DMS114 treated with DMSO at 0.1 percent for 48 hours (cell line): ENCODE data around the gene LDLRAD4.

ENCODE experiments used
- DNase-seq: peaks from one replicate; lab custom pipeline; 2025; ENCODE audit not compliant: unreplicated experiment; lab: John Stamatoyannopoulos, UW

LDLRAD4 gene

DNA sequence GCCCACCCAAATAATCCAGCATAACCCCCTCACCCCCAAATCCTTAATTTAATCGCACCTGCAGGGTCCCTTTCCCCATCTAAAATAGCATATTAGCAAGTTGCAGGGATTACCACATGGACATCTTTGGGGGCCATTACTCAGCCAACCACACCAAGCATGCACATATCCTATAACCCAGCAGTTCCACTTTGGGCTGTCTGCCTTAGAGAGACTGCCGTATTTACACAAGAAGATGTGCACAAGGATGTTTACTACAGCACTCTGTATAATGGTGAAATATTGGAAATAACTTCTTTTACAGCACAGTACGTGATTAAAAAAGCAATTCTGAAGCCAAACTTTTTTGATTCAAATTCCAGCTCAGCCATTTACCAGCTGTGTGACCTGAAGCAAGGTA is 17.3 kb upstream of the LDLRAD4 start:
- no peak for DNase-seq

DNA sequence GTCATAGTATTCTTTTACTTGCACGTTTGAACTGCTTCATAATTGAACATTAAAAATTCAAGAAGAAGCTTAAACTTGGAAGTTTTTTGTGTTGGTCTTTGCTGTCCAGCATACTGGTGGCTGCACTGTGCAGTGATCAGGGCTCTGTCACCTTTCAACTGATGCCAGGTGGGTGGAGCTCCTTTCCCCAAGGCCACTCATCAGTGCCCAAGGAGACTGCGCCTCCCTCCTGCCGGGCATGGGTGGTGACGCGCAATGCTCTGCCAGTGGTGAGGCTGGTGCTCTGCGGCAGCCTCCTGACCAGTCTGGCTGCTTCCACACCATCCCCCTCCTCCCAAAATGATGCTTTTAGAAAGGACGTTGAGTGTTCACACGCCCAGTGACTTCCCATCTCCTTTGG is 16.0 kb upstream of the LDLRAD4 start:
- no peak for DNase-seq

DNA sequence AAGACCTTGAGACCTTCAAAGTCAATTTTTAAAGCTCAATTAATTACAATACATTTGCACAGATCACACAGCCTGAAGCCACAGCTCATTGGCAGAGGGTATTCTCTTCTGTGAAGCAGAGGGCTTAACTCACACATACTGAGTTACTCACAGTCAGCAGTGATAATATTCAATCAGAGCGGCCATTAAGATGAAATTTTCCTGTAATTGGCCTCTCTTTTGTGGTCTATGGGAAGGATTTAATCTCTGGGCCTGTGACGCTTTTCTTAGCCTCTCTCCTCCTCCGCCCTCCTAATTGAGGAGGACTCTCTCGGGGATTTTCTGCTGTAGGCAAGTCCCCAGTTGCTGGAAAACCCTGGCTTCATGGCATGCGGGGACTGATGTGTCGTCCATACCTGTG is 12.3 kb upstream of the LDLRAD4 start:
- no peak for DNase-seq

DNA sequence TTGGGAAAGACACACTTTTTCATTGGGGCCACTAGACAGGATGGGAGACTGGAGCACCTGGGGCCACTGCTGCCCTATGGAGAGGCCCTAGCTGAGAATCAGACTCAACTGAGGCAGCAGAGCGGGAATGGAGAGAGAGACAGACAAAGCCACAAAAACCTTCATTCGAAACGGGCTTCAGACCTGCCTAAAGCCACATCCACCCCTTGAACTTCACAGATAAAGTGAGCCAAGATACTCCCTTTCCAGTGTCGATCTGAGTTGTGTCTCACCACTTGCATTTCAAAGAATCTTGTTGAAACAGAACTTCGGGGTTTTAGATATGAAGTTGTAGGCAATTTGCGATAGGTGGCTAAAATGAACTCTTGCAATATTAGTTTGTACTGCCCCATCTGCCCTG is 11.3 kb upstream of the LDLRAD4 start:
- no peak for DNase-seq

DNA sequence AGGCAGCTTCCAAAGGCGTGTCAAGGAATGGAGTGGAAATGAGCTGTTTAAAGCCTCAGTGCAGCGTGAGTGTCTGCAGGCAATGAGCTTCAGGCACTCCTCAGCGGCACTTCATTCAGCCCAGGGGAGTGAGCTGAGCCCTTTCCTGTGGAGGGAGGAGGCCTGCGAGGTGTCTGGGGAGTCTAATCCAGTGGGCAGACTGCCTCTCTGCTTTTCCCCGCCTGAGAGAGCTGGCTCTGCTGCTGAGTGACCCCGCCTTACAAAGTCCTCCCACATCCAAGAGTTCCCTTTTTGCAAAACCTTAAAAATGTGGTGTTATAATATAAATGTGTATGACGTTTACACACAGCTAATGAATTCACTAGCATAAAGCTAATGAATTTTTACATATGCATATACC is 7.0 kb upstream of the LDLRAD4 start:
- DNase-seq: no peak

DNA sequence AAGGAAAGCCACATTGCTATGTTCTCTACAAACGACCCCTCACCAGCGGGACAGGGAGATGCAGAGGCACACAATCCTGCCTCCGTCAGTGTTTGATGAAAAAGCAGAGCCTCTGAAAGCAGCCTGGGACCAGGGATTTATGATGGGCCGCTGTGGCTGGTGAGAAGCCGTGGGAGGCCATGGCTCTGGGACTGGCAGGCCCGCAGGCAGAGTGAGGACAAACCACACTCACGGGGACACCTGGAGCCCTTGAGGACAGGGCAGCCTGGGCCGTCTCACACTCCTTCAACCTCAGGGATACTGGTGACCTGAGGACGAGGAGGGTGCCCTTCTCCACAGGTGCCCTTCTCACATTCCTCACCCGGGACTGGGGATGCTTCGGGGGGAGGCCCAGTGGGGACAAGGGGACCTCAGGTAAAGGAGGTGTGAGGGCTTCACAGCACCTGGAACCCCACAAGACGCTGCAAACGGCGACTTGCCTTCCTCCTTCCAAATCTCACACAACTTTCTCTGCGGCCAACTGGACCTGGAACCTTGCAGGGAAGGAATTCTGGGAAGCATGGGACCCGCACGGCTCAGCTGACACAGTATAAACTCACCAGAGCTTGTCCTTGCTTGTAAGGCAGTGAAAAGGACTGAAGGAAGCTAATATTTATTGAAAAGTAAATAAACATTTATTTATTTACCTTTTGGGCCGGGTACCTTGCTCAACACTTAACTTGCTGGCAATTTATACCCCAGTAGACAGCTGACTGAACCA is 5.3 kb upstream of the LDLRAD4 start:
- DNase-seq: no peak

DNA sequence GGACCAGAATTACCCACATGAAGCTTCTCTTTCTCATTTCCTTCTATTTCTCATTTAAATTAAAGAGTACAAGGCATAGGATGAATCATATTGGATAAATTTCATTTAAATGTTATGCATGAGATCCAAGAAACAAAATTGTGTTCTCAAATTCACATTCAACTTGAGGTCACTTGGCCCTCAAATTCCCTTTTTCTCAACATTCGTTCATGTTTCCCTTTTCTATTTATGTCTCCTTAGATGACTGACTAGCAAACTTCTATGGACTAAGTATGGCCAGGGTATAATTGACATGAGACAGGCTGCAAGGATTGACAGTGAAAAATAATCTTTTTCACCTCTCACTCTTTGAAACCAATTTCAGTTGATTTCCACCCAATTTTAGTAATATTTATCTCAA is 4.0 kb upstream of the LDLRAD4 start:
- no peak for DNase-seq

DNA sequence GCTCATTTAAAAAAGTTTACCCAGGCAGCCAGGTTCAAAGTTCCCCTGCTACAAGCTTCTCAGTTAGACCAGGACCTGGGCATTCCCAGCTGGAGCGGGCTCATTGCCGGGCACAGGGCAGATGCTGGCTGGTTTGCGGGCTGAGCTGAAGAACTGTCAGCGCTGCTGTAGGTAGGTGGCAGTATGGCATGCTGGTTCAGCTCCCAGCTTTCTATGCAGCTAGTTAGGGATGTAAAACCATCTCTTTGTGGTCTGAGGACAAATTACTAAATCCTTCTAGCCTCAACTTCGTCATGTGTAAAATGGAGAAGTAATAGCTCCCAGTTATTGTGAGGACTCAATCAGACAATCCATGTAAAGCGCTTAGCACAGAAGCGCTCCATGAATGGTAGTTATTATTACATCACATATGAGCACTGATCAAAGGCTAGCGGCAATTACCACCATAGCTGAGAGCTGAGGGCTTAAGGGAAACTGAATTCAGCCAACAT is 2.4 kb upstream of the LDLRAD4 start:
- DNase-seq: peak; percentile 43

DNA sequence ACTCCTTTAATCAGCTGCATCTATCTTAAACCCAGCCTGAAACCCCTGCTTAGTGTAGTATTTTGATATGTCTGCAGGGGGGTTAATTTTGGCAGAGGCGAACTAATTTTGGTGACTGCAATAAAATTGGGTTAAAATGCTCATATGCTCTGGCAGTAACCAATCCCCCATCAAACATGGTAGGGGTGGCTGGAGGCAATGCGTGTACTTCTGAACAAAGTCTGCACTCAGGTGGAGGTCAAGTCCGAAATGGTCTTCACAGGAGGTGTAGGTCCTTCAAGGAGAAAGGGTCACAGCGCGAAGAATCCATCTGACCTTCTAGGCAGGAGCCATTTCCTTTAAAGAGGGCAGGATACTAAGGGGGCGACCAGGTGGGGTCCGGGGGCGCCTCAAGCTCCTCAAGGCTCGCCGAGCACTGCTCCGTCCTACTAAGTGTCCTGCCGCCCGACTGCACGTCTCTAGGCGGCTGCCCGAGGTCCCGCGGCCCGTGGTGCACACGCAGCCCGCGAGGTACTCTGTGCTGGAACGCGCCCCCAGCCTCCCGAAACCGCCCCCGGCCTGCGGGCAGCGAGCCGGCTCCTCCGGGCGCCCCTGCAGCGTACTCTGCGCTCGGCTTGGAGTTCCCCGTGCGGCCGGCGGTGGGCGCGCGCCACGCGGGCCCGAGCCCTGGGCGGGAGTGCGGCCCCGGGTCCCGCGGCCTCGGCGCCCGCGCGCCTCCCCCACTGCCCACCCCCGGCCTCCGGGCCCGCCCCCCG is 1.7 kb upstream of the LDLRAD4 start:
- DNase-seq: no peak

DNA sequence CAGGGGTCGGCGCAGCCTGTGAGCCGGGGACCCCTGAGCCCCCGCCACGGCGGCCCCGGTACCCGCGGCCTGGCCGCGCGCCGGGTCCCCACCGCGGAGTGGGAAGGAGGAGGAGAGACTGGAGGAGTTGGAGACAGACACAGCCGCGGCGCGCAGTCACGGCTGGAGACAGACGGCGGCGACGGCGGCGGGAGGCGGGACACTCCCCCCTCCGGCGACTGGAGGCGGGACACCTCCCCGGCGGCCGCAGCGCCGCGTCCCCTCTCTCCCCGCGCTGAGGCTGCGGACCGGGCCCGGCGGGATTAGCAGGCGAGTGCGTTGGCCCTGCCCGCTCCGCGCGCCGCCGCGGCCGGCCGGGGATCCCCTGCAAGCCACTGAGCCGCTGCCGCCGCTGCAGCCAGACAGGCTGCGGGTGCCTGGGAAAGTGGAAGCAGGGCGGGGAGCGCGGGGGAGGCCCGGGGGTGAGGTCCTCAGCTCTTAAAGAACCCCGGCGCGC is 1.0 kb upstream of the LDLRAD4 start:
- DNase-seq: peak; percentile 7

DNA sequence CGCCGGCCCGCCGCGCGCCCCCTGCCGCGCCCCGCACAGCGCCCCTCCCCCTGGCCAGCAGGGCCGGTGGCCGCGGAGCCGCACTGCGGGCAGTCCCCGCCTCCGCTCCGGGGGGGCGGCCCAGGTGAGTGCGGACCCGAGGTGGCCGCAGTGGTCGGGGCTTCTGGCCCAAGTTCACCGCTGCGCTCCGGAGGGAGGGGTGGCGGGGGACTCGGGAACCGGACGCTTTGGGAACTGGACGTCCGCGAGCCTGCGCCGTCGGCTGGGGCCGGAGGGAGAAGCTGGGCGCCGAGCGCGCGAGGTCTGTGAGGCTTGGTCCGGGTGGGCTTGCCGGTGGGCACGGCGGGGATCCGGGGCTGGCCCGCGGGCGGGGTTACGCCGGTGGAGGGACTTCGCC is 591 bp upstream of the LDLRAD4 start:
- DNase-seq: no peak

DNA sequence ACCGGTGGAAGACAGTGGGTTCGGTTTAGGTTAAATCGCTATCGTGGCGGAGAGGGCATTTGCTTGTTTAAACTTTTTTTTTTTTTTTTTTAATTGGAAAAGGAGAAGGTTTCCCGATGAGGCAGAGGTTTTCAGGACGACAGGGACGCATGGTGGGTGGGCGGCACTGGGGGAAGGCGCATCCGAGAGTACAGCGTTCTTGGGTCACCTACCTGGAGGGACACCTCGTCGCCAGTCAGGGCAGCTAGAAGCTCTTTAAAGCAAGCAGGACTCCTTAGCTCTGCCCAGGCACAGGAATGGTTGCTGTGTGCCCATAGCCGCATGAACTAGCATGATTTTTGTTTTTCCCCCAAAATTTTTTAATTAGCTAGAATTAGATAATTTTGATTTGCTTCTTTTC is 437 bp downstream of the LDLRAD4 start:
- DNase-seq: no peak

DNA sequence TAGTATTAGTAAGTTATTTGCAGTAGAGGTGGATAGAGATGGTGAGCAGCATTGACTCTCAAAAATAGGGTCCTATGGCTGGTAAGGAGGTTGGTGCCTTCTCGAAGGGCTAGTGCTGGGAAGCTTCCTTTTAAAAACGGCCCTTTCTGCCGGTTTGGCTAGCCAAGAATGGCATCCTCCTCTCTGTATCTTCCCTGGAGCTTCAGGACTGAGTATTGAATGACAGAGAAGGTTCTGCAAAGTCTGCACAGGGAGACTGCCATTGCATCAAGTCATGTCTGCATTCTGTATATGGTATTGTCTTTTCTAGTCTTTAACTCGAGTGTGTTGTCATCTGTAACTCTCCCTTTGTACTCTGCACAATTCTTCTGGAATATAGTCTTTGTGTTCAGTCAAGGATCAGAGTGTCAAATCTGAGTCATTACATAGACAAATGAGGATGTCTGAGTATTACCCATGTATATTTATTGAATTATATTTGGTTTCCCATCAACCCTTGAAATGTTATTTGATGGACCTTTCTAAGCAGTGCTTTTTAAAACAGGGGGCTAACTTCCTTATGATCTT is 1.1 kb downstream of the LDLRAD4 start:
- no peak for DNase-seq

DNA sequence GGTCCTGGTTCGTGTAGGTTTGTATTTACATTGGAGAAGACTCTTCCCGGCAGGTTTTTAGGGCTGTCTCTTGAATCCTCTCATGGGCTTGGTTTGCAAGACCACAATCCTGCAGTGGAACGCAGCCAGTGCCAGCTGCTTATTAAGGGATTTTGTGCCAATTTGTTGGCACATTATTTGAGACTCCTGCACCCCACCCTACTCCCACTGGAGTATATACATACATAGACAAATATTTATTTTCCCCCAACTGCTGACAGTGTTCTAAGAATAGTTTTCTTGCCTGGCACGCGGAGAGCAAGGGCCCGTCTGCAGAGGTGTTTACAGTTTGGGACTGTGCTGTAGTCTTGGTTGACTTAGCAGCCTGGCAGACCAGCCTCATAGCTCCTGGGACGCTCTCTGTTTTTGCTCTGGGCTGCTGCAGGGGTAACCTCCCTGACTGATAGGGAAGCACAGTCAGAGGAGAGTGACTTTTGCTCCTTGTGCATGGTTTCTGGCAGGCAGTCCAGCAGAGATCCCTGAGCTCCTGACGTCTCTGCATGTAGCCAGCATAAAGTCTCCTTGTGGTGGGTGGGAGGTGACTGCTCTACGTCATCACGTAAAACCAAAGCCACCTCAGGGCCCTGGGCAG is 1.9 kb downstream of the LDLRAD4 start:
- DNase-seq: no peak

DNA sequence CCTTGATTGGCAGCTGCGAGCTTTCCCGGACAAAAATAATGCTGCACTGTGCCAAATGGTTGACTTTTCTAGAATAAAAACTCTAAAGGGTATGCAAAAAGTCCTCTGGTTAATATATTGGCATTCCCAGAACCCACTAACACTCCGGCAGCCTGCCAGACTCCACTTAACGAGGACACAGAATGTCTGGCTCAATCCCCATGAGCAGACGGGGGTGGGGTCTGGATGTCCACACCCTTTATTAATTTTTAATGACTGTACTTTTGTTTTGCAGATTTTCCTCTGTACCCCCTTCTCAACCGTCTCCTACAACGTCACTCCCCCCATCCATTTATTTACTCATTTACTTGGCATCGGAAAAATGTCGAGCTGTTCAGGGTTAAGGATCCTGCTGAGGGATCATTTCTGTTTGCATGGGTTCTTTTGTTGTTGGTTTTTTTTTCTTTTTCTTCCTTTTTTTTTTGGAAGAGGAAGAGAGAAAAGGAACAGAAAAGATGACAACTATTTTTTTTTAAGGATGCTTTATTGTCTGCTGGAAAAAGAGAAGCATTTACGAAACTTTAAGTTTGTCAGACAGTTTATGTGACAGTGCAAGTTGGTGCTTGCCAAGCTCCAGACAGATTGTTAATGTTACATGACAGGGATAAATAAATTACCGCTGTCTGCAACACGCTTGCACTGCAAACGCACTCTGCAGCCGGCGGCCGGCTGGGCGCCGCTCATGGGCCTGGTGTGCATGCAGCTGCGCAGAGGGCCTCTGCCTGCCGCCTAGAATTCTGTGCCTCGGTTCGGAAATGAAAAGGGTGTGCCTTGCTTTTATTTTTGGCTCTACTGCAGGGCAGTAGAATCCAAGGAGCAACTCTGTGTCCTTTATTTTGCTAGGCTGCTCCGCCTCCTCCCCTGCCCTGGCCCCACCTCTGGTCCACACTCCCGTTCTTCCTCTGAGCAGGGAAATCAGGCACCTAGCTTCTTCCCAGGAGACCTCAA is 3.6 kb downstream of the LDLRAD4 start:
- DNase-seq: no peak

DNA sequence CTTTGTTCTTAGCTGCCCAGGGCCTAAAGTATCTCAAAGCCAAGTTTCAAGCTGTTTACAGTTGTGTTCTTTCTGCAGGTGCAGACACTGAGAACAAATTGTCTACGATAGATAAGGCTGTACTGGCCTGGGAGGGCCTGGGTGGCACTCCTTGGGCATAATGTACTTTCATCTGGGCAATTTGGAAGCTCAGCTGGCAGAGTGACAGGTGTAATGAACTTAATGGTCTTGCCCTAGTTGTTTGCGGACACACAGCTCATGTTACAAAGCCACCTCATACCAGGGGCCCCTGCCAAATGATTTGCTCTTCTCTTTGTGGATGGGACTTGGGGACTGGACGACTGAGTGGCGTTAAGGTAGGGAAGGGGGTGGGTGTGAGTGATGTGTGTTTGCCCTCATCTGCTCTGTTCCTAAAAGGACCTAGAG is 4.3 kb downstream of the LDLRAD4 start:
- no peak for DNase-seq

DNA sequence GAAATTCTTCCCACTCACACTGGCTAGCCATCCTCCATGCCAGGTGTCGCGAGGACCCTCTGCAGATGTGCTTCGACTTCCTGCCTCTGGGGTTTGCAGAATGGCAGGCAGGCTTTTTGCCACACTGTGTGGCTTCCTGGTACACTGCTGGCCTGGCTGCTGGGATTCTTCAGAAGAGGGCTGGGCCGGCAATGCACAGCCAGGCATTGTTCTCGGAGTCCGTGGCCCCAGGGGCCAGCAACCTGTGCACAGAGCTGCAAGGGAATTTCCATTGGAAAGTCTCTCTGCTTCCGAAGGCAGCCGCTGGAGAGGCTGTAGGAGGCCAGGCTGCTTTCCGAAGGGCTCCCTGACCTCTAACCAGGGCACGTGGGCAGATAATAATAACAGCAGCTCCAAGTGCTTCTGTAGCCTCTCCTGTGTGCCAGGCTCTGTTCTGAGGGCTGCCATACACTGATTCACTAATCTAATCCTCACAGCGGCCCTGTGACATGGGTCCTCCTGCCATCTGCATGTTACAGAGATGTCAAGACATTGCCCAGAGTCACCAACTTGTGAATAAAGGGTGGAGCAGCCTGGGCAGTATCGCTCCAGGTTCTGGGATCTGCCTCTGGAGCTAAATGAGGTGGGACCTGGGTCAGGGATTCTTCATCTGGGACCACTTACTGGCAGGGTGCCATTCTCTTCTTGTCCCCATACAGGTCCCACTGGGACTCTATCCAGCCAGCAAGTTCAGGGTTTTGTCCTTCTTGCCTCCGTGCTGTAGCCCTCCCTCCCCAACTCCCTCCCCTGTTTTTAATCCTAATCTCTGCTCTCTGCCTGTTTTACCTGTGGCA is 5.0 kb downstream of the LDLRAD4 start:
- no peak for DNase-seq

DNA sequence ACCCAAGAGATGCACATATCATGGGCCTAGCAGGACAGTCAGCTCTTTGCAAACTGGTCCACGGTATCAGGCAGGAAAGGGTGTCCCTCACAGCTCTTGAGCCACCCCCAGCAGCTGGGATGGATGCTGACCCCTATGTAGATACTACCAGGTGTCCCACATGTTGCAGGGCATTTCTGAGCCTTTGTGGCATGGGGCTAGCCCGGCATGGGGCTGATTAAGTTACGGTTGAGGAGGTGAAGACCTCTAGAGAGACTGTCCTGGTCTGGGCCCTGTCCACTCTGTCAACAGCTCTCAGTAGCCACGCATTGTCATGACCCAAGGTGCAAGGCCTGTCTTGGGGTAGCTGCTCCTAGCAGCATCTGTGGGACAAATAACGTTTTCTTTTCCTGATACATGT is 6.7 kb downstream of the LDLRAD4 start:
- no peak for DNase-seq

DNA sequence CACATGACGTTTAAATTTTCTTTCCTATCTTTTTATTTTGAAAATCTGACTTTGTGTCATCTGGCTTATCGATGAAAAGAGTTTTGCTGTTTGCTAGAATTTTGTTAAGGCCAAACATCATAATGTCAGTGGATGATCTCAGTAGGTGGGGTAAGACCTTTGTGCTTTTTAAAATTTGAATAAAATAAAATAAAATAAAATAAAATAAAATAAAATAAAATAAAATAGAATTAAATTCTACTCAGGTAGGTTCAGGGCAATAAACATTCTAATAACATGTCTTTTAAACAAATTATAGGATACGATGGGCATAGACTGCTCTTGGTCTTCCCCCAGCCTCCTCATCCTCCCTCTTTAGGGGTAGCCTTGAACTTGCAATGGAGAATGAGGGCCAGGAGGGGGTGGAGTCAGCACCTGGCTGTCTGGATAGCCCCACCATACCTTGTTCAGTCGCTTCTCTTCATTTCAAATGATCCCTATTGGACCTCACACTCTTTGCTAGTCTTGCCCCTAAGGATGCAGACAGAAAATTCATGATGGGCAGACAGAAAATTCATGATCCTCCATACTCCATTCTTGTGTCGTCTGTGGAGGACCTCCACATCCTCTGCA is 8.1 kb downstream of the LDLRAD4 start:
- DNase-seq: no peak
